B cell (primary cell): ENCODE results near the gene FBP1. TPM values are rescaled to one million over a fixed set of nuclear protein-coding genes. Genes with fewer than 3 reads are reported as not detected.

Source experiments
- ATAC-seq: fragments of 200-7000 bp; cut with Tn5 transposase; one replicate; pipeline ENCODE4 v1.10.0; 2021; ENCODE audit warnings: low read depth, mild to moderate bottlenecking, moderate number of reproducible peaks, moderate library complexity
- CTCF ChIA-PET: fragments of 350-600 bp; sonication (Branson Sonifier 250); formaldehyde crosslinking; loops from one replicate; lab custom pipeline; 2021; ENCODE audit warnings: antibody characterized with exemption, inconsistent platforms; lab: Charles Lee
- POLR2A ChIA-PET: fragments of 350-600 bp; sonication (Branson Sonifier 250); formaldehyde crosslinking; loops from one replicate; lab custom pipeline; 2021; ENCODE audit warnings: antibody characterized with exemption; lab: Charles Lee
- DNase-seq: peaks from one replicate; pipeline ENCODE4 v3.0.0; 2013
- H2AFZ ChIP-seq: 2 replicates; pipeline ENCODE4 v1.6.1; 2012; ENCODE audit warnings: mild to moderate bottlenecking, low read depth, low read length; ENCODE audit not compliant: insufficient read depth, poor library complexity, severe bottlenecking
- H3K27ac ChIP-seq, 2 donors: 1 replicate in 1 of 2; 2 replicates in 1 of 2; pipeline ENCODE4 v1.5.1; 2012 to 2013; ENCODE audit warnings: low read length in 2 of 2, mild to moderate bottlenecking in 2 of 2, moderate library complexity in 1 of 2
- H3K27me3 ChIP-seq, 4 experiments: fragments of 200-600 bp in 1 of 4; sonication (generic) in 1 of 4; replicated peaks in 1 of 4; 1 replicate in 2 of 4; 2 replicates in 2 of 4; pipeline versions ENCODE4 v1.6.1 to v1.7.0; 2013 to 2016; ENCODE audit warnings: low read length in 3 of 4, mild to moderate bottlenecking in 2 of 4, mixed read lengths in 1 of 4, moderate library complexity in 1 of 4; ENCODE audit not compliant: insufficient read depth in 4 of 4, control insufficient read depth in 3 of 4; ENCODE audit errors: control extremely low read depth in 1 of 4
- H3K36me3 ChIP-seq, 2 experiments: replicated peaks in 1 of 2; 1 replicate in 1 of 2; 2 replicates in 1 of 2; pipeline versions ENCODE4 v1.6.1 to v1.7.1; 2013; ENCODE audit warnings: low read length in 1 of 2; ENCODE audit not compliant: insufficient read depth in 2 of 2, control insufficient read depth in 1 of 2; ENCODE audit errors: control extremely low read depth in 1 of 2, extremely low read depth in 1 of 2
- H3K4me1 ChIP-seq, 2 donors: fragments of 200-600 bp in 1 of 2; sonication (generic) in 1 of 2; 1 replicate in 1 of 2; 2 replicates in 1 of 2; pipeline versions ENCODE4 v1.5.1 to v1.6.1; 2013 to 2017; ENCODE audit warnings: low read length in 2 of 2; ENCODE audit not compliant: control insufficient read depth in 2 of 2, insufficient read depth in 2 of 2
- H3K4me2 ChIP-seq: replicated peaks from 2 replicates; pipeline ENCODE3; 2012; ENCODE audit warnings: mild to moderate bottlenecking, low read depth, low read length; ENCODE audit not compliant: poor library complexity, severe bottlenecking
- H3K4me3 ChIP-seq, 5 experiments: fragments of 200-600 bp in 1 of 5; sonication (generic) in 1 of 5; 1 replicate in 3 of 5; 2 replicates in 2 of 5; pipeline versions ENCODE4 v1.5.1 to v1.7.0; 2011 to 2016; ENCODE audit warnings: low read length in 4 of 5, mild to moderate bottlenecking in 4 of 5, low read depth in 2 of 5, control low read depth in 1 of 5, moderate library complexity in 1 of 5; ENCODE audit not compliant: insufficient read depth in 1 of 5; ENCODE audit errors: control extremely low read depth in 1 of 5, extremely low read depth in 1 of 5
- H3K79me2 ChIP-seq: fragments of 200-600 bp; sonication (generic); one replicate; pipeline ENCODE4 v1.6.0; 2016; ENCODE audit warnings: low read length; ENCODE audit not compliant: control insufficient read depth, insufficient read depth
- H3K9ac ChIP-seq: fragments of 200-600 bp; sonication (generic); 2 replicates; pipeline ENCODE4 v1.6.1; 2017; ENCODE audit warnings: mild to moderate bottlenecking, low read length, moderate library complexity
- H3K9me3 ChIP-seq, 3 donors: one replicate each; pipeline versions ENCODE4 v1.6.1 to v1.7.1; 2013; ENCODE audit warnings: low read length in 2 of 3; ENCODE audit not compliant: control insufficient read depth in 2 of 3, insufficient read depth in 1 of 3; ENCODE audit errors: control extremely low read depth in 1 of 3
- H4K20me1 ChIP-seq: 2 replicates; pipeline ENCODE4 v1.6.0; 2012; ENCODE audit warnings: mild to moderate bottlenecking, low read length; ENCODE audit not compliant: insufficient read depth, control insufficient read depth, poor library complexity, severe bottlenecking
- H3K27ac Mint-ChIP-seq: one replicate; pipeline ENCODE4 v1.8.0; 2021; ENCODE audit warnings: mixed read lengths
- H3K27me3 Mint-ChIP-seq: one replicate; pipeline ENCODE4 v1.8.0; 2021; ENCODE audit warnings: mixed read lengths
- H3K4me1 Mint-ChIP-seq: one replicate; pipeline ENCODE4 v1.8.0; 2021; ENCODE audit warnings: mixed read lengths
- H3K4me3 Mint-ChIP-seq: one replicate; pipeline ENCODE4 v1.8.0; 2021; ENCODE audit warnings: mixed read lengths
- H3K9me3 Mint-ChIP-seq: one replicate; pipeline ENCODE4 v1.8.0; 2022; ENCODE audit warnings: mixed read lengths; ENCODE audit not compliant: insufficient read depth
- CTCF ChIP-seq: fragments of 200-600 bp; IDR thresholded peaks from one replicate; pipeline ENCODE4 v1.8.0; 2022; ENCODE audit warnings: antibody characterized with exemption, mild to moderate bottlenecking
- EZH2 ChIP-seq: IDR thresholded peaks from 2 replicates; pipeline ENCODE4 v1.6.1; 2012; ENCODE audit warnings: borderline replicate concordance, low read depth, mild to moderate bottlenecking, moderate library complexity, low read length; ENCODE audit not compliant: insufficient read depth, poor library complexity, severe bottlenecking
- WGBS: methylation state at CpG from one replicate; pipeline ENCODE4 v1.1.5; 2013; ENCODE audit warnings: missing lambda C conversion rate; ENCODE audit not compliant: insufficient coverage; 5-methylcytosine and 5-hydroxymethylcytosine counted together
- intact Hi-C: fragments of 100-400 bp; cut with micrococcal nuclease; formaldehyde crosslinking; loops from one replicate; pipeline ENCODE4 v1.10.0; 2022
- polyA plus RNA-seq: library from polyadenylated mRNA; depleted of rRNA; stranded (reverse); fragments of >200 nt; gene quantifications from 2 replicates; pipeline ENCODE4 v1.2.3, GENCODE V29; 2012
- total RNA-seq, 2 donors: library from RNA; stranded (reverse); fragments of 120-200 nt in 1 of 2; gene quantifications; 1 replicate in 1 of 2; 2 replicates in 1 of 2; pipeline versions ENCODE4 v1.2.3 to v1.2.4, GENCODE V29; 2013 to 2022

The FBP1 gene
- total and polyA plus RNA-seq, 2 donors (not counting 1 experiment from before 2014, with no cell fraction given): 2.8 TPM

- H3K79me2 ChIP-seq: no peaks in the 10 kb centered on the region
- H4K20me1 ChIP-seq: no peaks in the 10 kb centered on the region
- TF ChIP-seq EZH2 (no peak), CTCF (no peak)
- 94% methylated on average over 4 of the region's 4 CpGs for WGBS
- ChIA-PET CTCF (interaction anchor here (1.2 to 10.4 kb wide), 3 partner anchors 9 to 451 kb away, joined by 3 to 314 read pairs (median 3); no protein-coding TSS in a partner anchor), POLR2A (no interaction called here)
- H3K4me2 ChIP-seq: no peak overlapping the region
- no peak overlapping the region for H3K4me3 ChIP-seq
- H3K27ac ChIP-seq: no peak overlapping the region
- Mint-ChIP-seq H3K4me1 (no peaks in the 10 kb centered on the region), H3K4me3 (no peak overlapping the region), H3K9me3 (no peaks in the 10 kb centered on the region), H3K27me3 (peaks cover 14% of the 10 kb centered on the region), H3K27ac (no peak overlapping the region)
- DNase-seq (no peak), ATAC-seq (no peak)
- no peak overlapping the region for H2AFZ ChIP-seq
- no peaks in the 10 kb centered on the region for H3K36me3 ChIP-seq
- no peaks in the 10 kb centered on the region for H3K4me1 ChIP-seq
- H3K27me3 ChIP-seq: peaks cover 0 to 9% (median 3%) of the 10 kb centered on the region in 4 experiments
- intact Hi-C loops: no loop called here
- H3K9ac ChIP-seq: no peak overlapping the region
- H3K9me3 ChIP-seq: no peaks in the 10 kb centered on the region
These were observed 38.6 kb upstream of the FBP1 start for GRCh38 chr9:94677929-94678328.

GRCh38 chr9:94676446-94677131, 37.3 kb upstream of the FBP1 start:
- intact Hi-C loops: no loop called here

More at GRCh38 chr9:94676446-94677131, 37.3 kb upstream of the FBP1 start:
- ChIA-PET CTCF (interaction anchor here (0.5 to 10.4 kb wide), 3 partner anchors 20 to 452 kb away, joined by 3 to 314 read pairs (median 5); no protein-coding TSS in a partner anchor), POLR2A (no interaction called here)
- H3K36me3 ChIP-seq: no peaks in the 10 kb centered on the region
- no peak overlapping the region for H3K4me2 ChIP-seq
- H3K4me3 ChIP-seq: no peak overlapping the region
- no peaks in the 10 kb centered on the region for H3K9me3 Mint-ChIP-seq
- H3K27ac ChIP-seq: no peak overlapping the region
- H3K9me3 ChIP-seq: no peaks in the 10 kb centered on the region
- no peak overlapping the region for H2AFZ ChIP-seq
- peaks cover 14% of the 10 kb centered on the region for H3K27me3 Mint-ChIP-seq
- H3K27me3 ChIP-seq: peaks cover 0 to 9% (median 3%) of the 10 kb centered on the region in 4 experiments
- WGBS: 84% methylated on average over 9 of the region's 9 CpGs
- H3K79me2 ChIP-seq: no peaks in the 10 kb centered on the region
- H3K27ac Mint-ChIP-seq: no peak overlapping the region
- ATAC-seq (no peak), DNase-seq (no peak)
- H3K9ac ChIP-seq: no peak overlapping the region
- TF ChIP-seq EZH2 (no peak), CTCF (no peak)
- H4K20me1 ChIP-seq: no peaks in the 10 kb centered on the region
- H3K4me1 Mint-ChIP-seq: no peaks in the 10 kb centered on the region
- no peaks in the 10 kb centered on the region for H3K4me1 ChIP-seq
- H3K4me3 Mint-ChIP-seq: no peak overlapping the region
